Mucosa of rectum (tissue), 2 donors: ENCODE data around the gene SOX5.

Experiments
- H3K27ac ChIP-seq, 2 donors: one replicate each; pipeline ENCODE4 v1.7.0; 2013; ENCODE audit warnings: inconsistent platforms in 2 of 2, low read depth in 2 of 2, low read length in 2 of 2
- H3K27me3 ChIP-seq, 2 donors: one replicate each; pipeline ENCODE4 v1.7.0; 2013; ENCODE audit warnings: low read length in 2 of 2; ENCODE audit not compliant: control insufficient read depth in 2 of 2, insufficient read depth in 2 of 2
- H3K36me3 ChIP-seq, 2 donors: one replicate each; pipeline ENCODE4 v1.7.0; 2013; ENCODE audit warnings: low read length in 2 of 2; ENCODE audit not compliant: control insufficient read depth in 2 of 2, insufficient read depth in 2 of 2
- H3K4me1 ChIP-seq, 2 donors: one replicate each; pipeline ENCODE4 v1.7.0; 2013; ENCODE audit warnings: low read length in 2 of 2, mild to moderate bottlenecking in 1 of 2; ENCODE audit not compliant: control insufficient read depth in 2 of 2, insufficient read depth in 2 of 2
- H3K4me3 ChIP-seq, 2 donors: one replicate each; pipeline ENCODE4 v1.7.0; 2013; ENCODE audit warnings: low read length in 2 of 2
- H3K9ac ChIP-seq, 2 donors: one replicate each; pipeline ENCODE4 v1.7.0; 2013; ENCODE audit warnings: low read length in 2 of 2, low read depth in 1 of 2, mild to moderate bottlenecking in 1 of 2
- H3K9me3 ChIP-seq, 2 donors: one replicate each; pipeline ENCODE4 v1.7.0; 2013; ENCODE audit warnings: low read length in 2 of 2; ENCODE audit not compliant: control insufficient read depth in 2 of 2
- donor health status: healthy.
- donor health status: Normal muscosa, but diverticular disease.

SOX5 gene

GRCh38 chr12:23771240-23771949 lies 178.1 kb downstream of the SOX5 start:
- no peak overlapping the region for H3K9ac ChIP-seq
- H3K4me1 ChIP-seq = no peaks in the 10 kb centered on the region
- H3K4me3 ChIP-seq = no peak overlapping the region
- no peaks in the 10 kb centered on the region for H3K27me3 ChIP-seq
- H3K36me3 ChIP-seq = no peaks in the 10 kb centered on the region
- no peaks in the 10 kb centered on the region for H3K9me3 ChIP-seq
- H3K27ac ChIP-seq = no peak overlapping the region

GRCh38 chr12:23770202-23770938 lies 179.1 kb downstream of the SOX5 start:
- H3K27ac ChIP-seq = no peak overlapping the region
- no peaks in the 10 kb centered on the region for H3K36me3 ChIP-seq
- H3K9ac ChIP-seq = no peak overlapping the region
- H3K4me1 ChIP-seq = no peaks in the 10 kb centered on the region
- no peak overlapping the region for H3K4me3 ChIP-seq
- no peaks in the 10 kb centered on the region for H3K27me3 ChIP-seq
- no peaks in the 10 kb centered on the region for H3K9me3 ChIP-seq

- Histone ChIP-seq H3K4me3 (no peak overlapping the region), H3K36me3 (no peaks in the 10 kb centered on the region), H3K9me3 (no peaks in the 10 kb centered on the region), H3K4me1 (no peaks in the 10 kb centered on the region), H3K9ac (no peak overlapping the region), H3K27ac (no peak overlapping the region), H3K27me3 (no peaks in the 10 kb centered on the region)
Observed at GRCh38 chr12:23767834-23768233, 181.6 kb downstream of the SOX5 start.

GRCh38 chr12:23763724-23764123 lies 185.7 kb downstream of the SOX5 start:
- Histone ChIP-seq H3K9me3 (no peaks in the 10 kb centered on the region), H3K4me1 (no peaks in the 10 kb centered on the region), H3K27ac (no peak overlapping the region)

GRCh38 chr12:23760495-23760894 lies 189.0 kb downstream of the SOX5 start:
- Histone ChIP-seq H3K9me3 (no peaks in the 10 kb centered on the region), H3K4me1 (no peaks in the 10 kb centered on the region), H3K9ac (no peak overlapping the region), H3K4me3 (no peak overlapping the region), H3K27ac (no peak overlapping the region), H3K36me3 (no peaks in the 10 kb centered on the region), H3K27me3 (no peaks in the 10 kb centered on the region)

More at GRCh38 chr12:23763724-23764123, 185.7 kb downstream of the SOX5 start:
- Histone ChIP-seq H3K4me3 (no peak overlapping the region), H3K27me3 (no peaks in the 10 kb centered on the region), H3K9ac (no peak overlapping the region), H3K36me3 (no peaks in the 10 kb centered on the region)

- no peaks in the 10 kb centered on the region for H3K36me3 ChIP-seq
- no peaks in the 10 kb centered on the region for H3K9me3 ChIP-seq
- H3K9ac ChIP-seq = no peak overlapping the region
- no peak overlapping the region for H3K27ac ChIP-seq
- H3K4me3 ChIP-seq = no peak overlapping the region
- no peaks in the 10 kb centered on the region for H3K4me1 ChIP-seq
- H3K27me3 ChIP-seq = no peaks in the 10 kb centered on the region
Observed at GRCh38 chr12:23758608-23759007, 190.9 kb downstream of the SOX5 start.

- H3K4me3 ChIP-seq = no peak overlapping the region
- no peaks in the 10 kb centered on the region for H3K27me3 ChIP-seq
- H3K9me3 ChIP-seq = no peaks in the 10 kb centered on the region
- H3K36me3 ChIP-seq = no peaks in the 10 kb centered on the region
- no peak overlapping the region for H3K27ac ChIP-seq
- H3K4me1 ChIP-seq = no peaks in the 10 kb centered on the region
- H3K9ac ChIP-seq = no peak overlapping the region
Observed at GRCh38 chr12:23757541-23757962, 191.9 kb downstream of the SOX5 start.

- Histone ChIP-seq H3K9ac (no peak overlapping the region), H3K4me1 (no peaks in the 10 kb centered on the region), H3K4me3 (no peak overlapping the region), H3K27me3 (no peaks in the 10 kb centered on the region), H3K9me3 (no peaks in the 10 kb centered on the region), H3K27ac (no peak overlapping the region), H3K36me3 (no peaks in the 10 kb centered on the region)
Observed at GRCh38 chr12:23756416-23756815, 193.1 kb downstream of the SOX5 start.

GRCh38 chr12:23753628-23754365 lies 195.7 kb downstream of the SOX5 start:
- Histone ChIP-seq H3K4me3 (no peak overlapping the region), H3K27ac (no peak overlapping the region), H3K9ac (no peak overlapping the region), H3K4me1 (no peaks in the 10 kb centered on the region), H3K36me3 (no peaks in the 10 kb centered on the region), H3K9me3 (no peaks in the 10 kb centered on the region), H3K27me3 (no peaks in the 10 kb centered on the region)

- Histone ChIP-seq H3K27me3 (no peaks in the 10 kb centered on the region), H3K9ac (no peak overlapping the region), H3K4me1 (no peaks in the 10 kb centered on the region), H3K36me3 (no peaks in the 10 kb centered on the region), H3K9me3 (no peaks in the 10 kb centered on the region), H3K4me3 (no peak overlapping the region), H3K27ac (no peak overlapping the region)
Observed at GRCh38 chr12:23752245-23752644, 197.2 kb downstream of the SOX5 start.
